KBM-7 (cell line): ENCODE data around the gene SLC22A12.
"Not testable (repeated sequence)": the region's sequence is repeated elsewhere in the genome, so short reads cannot be mapped to it uniquely, and the experiment has no call there.

Experiments
- DNase-seq: peaks from one replicate; pipeline ENCODE4 v3.0.0-alpha.2; 2015
- in situ Hi-C: fragments of 300-500 bp; cut with MboI; formaldehyde crosslinking; loops from 2 replicates; pipeline ENCODE4 v1.14.3; 2020; ENCODE audit warnings: low sequenced_read_pairs, low pct_unique_long_range_greater_than_20kb, mixed read lengths

SLC22A12 gene

GRCh38 chr11:64581057-64581523 is 9.9 kb upstream of the SLC22A12 start:
- in situ Hi-C loops: no loop called here

GRCh38 chr11:64582885-64583284 is 8.1 kb upstream of the SLC22A12 start:
- in situ Hi-C loops: no loop called here
- no peak for DNase-seq

More at GRCh38 chr11:64581057-64581523, 9.9 kb upstream of the SLC22A12 start:
- no peak for DNase-seq

- in situ Hi-C loops: no loop called here
- DNase-seq: no peak
Measured at GRCh38 chr11:64583296-64584262, 7.4 kb upstream of the SLC22A12 start.

GRCh38 chr11:64585150-64585549 is 5.9 kb upstream of the SLC22A12 start:
- in situ Hi-C loops: no loop called here
- no peak for DNase-seq

GRCh38 chr11:64586366-64586765 is 4.7 kb upstream of the SLC22A12 start:
- no peak for DNase-seq
- in situ Hi-C loops: no loop called here

GRCh38 chr11:64588701-64589100 is 2.3 kb upstream of the SLC22A12 start:
- in situ Hi-C loops: no loop called here
- DNase-seq: no peak

- no peak for DNase-seq
- in situ Hi-C loops: no loop called here
Measured at GRCh38 chr11:64591257-64592233, 525 bp downstream of the SLC22A12 start.

GRCh38 chr11:64592234-64592615 is 1.2 kb downstream of the SLC22A12 start:
- DNase-seq: no peak
- in situ Hi-C loops: no loop called here

GRCh38 chr11:64592656-64593055 is 1.6 kb downstream of the SLC22A12 start:
- no peak for DNase-seq
- in situ Hi-C loops: no loop called here

- DNase-seq: no peak
- in situ Hi-C loops: no loop called here
Measured at GRCh38 chr11:64593156-64594105, 2.4 kb downstream of the SLC22A12 start.

- in situ Hi-C loops: no loop called here
- no peak for DNase-seq
Measured at GRCh38 chr11:64594159-64594939, 3.3 kb downstream of the SLC22A12 start.

GRCh38 chr11:64595922-64596321 is 4.9 kb downstream of the SLC22A12 start:
- DNase-seq, in situ Hi-C loops: not testable (repeated sequence)

- in situ Hi-C loops: no loop called here
- no peak for DNase-seq
Measured at GRCh38 chr11:64597671-64598101, 6.7 kb downstream of the SLC22A12 start.

- in situ Hi-C loops: no loop called here
- DNase-seq: no peak
Measured at GRCh38 chr11:64598106-64598796, 7.2 kb downstream of the SLC22A12 start.

- DNase-seq: no peak
- in situ Hi-C loops: no loop called here
Measured at GRCh38 chr11:64598797-64599697, 8.0 kb downstream of the SLC22A12 start.

GRCh38 chr11:64599698-64600211 is 8.7 kb downstream of the SLC22A12 start:
- in situ Hi-C loops: no loop called here

More at GRCh38 chr11:64599698-64600211, 8.7 kb downstream of the SLC22A12 start:
- no peak for DNase-seq
